Endodermal cell (in vitro differentiated cells): ENCODE results near the gene GLOD4. TPM values are rescaled to one million over a fixed set of nuclear protein-coding genes. Genes with fewer than 3 reads are reported as not detected.

ENCODE experiments used
- DNase-seq: peaks from one replicate; pipeline ENCODE4 v3.0.0-alpha.2; 2017
- H3K27ac ChIP-seq: 2 replicates; pipeline ENCODE4 v1.5.1; 2013; ENCODE audit warnings: mild to moderate bottlenecking, low read depth, low read length, moderate library complexity
- H3K27me3 ChIP-seq: 2 replicates; pipeline ENCODE4 v1.6.1; 2013; ENCODE audit warnings: mild to moderate bottlenecking, low read length, moderate library complexity; ENCODE audit not compliant: insufficient read depth, control insufficient read depth, poor library complexity, severe bottlenecking
- H3K36me3 ChIP-seq: 2 replicates; pipeline ENCODE4 v1.7.0; 2013; ENCODE audit warnings: mild to moderate bottlenecking, low read length, moderate library complexity; ENCODE audit not compliant: control insufficient read depth, insufficient read depth
- H3K4me1 ChIP-seq: one replicate; pipeline ENCODE4 v1.7.0; 2013; ENCODE audit warnings: low read length; ENCODE audit not compliant: control insufficient read depth, insufficient read depth
- H3K4me3 ChIP-seq: 2 replicates; pipeline ENCODE4 v1.5.1; 2013; ENCODE audit warnings: mild to moderate bottlenecking, low read length, moderate library complexity
- H3K9ac ChIP-seq: 2 replicates; pipeline ENCODE4 v1.6.1; 2013; ENCODE audit warnings: mild to moderate bottlenecking, low read length, moderate library complexity; ENCODE audit not compliant: poor library complexity, severe bottlenecking; ENCODE audit errors: extremely low read depth
- H3K9me3 ChIP-seq: 2 replicates; pipeline ENCODE4 v1.6.1; 2013; ENCODE audit warnings: mild to moderate bottlenecking, low read length, moderate library complexity; ENCODE audit not compliant: control insufficient read depth
- H3K27ac Mint-ChIP-seq: 2 replicates; pipeline ENCODE4 v1.8.0; 2020; ENCODE audit warnings: mixed read lengths
- H3K27me3 Mint-ChIP-seq: 2 replicates; pipeline ENCODE4 v1.8.0; 2021; ENCODE audit warnings: mild to moderate bottlenecking, mixed read lengths; ENCODE audit not compliant: insufficient read depth
- H3K36me3 Mint-ChIP-seq: 2 replicates; pipeline ENCODE4 v1.8.0; 2020; ENCODE audit warnings: low read depth, mixed read lengths
- H3K4me1 Mint-ChIP-seq: 2 replicates; pipeline ENCODE4 v1.8.0; 2020; ENCODE audit warnings: mixed read lengths
- H3K4me3 Mint-ChIP-seq: 2 replicates; pipeline ENCODE4 v1.8.0; 2020; ENCODE audit warnings: mild to moderate bottlenecking, moderate library complexity, mixed read lengths
- H3K9me3 Mint-ChIP-seq: 2 replicates; pipeline ENCODE4 v1.8.0; 2020; ENCODE audit warnings: mild to moderate bottlenecking, mixed read lengths
- WGBS, 2 experiments: methylation state at CpG; one replicate each; pipeline versions ENCODE4 v1.1.5 to v1.1.7; 2013; ENCODE audit warnings: missing lambda C conversion rate in 2 of 2, mixed read lengths in 1 of 2; ENCODE audit not compliant: insufficient coverage in 1 of 2, insufficient read length in 1 of 2; 5-methylcytosine and 5-hydroxymethylcytosine counted together
- long read RNA-seq, 4 experiments: library from polyadenylated mRNA in 2 of 4; library from RNA in 1 of 4; library from capped mRNA in 1 of 4; stranded (forward) in 3 of 4; unstranded in 1 of 4; transcript quantifications; one replicate each; pipeline ENCODE4 v2.0.0, GENCODE V29; 2020 to 2021; ENCODE audit warnings: inconsistent platforms in 1 of 4
- polyA plus RNA-seq, 2 experiments: library from polyadenylated mRNA; stranded (reverse); fragments of 50-300 nt; gene quantifications; one replicate each; pipeline ENCODE4 v1.2.3, GENCODE V29; 2013
- total RNA-seq, 2 donors: library from RNA; stranded (reverse); fragmentation: NEBNext Ultra II Directional in 1 of 2; extraction: Animal tissue kit (Norgen Biotek cat#: 25700) in 1 of 2; gene quantifications; 2 replicates in 1 of 2; 3 replicates in 1 of 2; pipeline ENCODE4 v1.2.1, GENCODE V29; 2021
- TF ChIP-seq, protein P1 (sequence below): fragments of 200-600 bp; sonication (generic); conservative IDR thresholded peaks from 2 replicates; pipeline ENCODE4 v1.5.0; 2021; ENCODE audit warnings: antibody characterized with exemption, mild to moderate bottlenecking

The GLOD4 gene, protein sequence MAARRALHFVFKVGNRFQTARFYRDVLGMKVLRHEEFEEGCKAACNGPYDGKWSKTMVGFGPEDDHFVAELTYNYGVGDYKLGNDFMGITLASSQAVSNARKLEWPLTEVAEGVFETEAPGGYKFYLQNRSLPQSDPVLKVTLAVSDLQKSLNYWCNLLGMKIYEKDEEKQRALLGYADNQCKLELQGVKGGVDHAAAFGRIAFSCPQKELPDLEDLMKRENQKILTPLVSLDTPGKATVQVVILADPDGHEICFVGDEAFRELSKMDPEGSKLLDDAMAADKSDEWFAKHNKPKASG
- 10 to 100 TPM; 81.6 to 95.1 TPM for total RNA-seq
- 58.6 TPM for polyA plus RNA-seq (2013, experiment 1 of 2)
- 54.5 TPM for polyA plus RNA-seq (2013, experiment 2 of 2)
- long read RNA-seq, experiment 1, transcript GLOD4-202 (9 exons, 2,059 nt): major isoform, 18 of 28 reads
- long read RNA-seq, experiment 1, partial matches to known transcripts: 6 of 28 reads
- long read RNA-seq, experiment 1, other reads (novel, unspliced or antisense): 4 of 28 reads
- long read RNA-seq, experiment 2, transcript GLOD4-202 (9 exons, 2,059 nt): major isoform, 129 of 157 reads
- long read RNA-seq, experiment 2, partial matches to known transcripts: 4 of 157 reads
- long read RNA-seq, experiment 2, other reads (novel, unspliced or antisense): 18 of 157 reads
- long read RNA-seq, experiment 3, transcript GLOD4-202 (9 exons, 2,059 nt): major isoform, 201 of 240 reads
- long read RNA-seq, experiment 3, partial matches to known transcripts: 6 of 240 reads
- long read RNA-seq, experiment 3, other reads (novel, unspliced or antisense): 29 of 240 reads
- long read RNA-seq, experiment 4, transcript GLOD4-202 (9 exons, 2,059 nt): major isoform, 111 of 178 reads
- long read RNA-seq, experiment 4, partial matches to known transcripts: 61 of 178 reads
- long read RNA-seq, experiment 4, other reads (novel, unspliced or antisense): 6 of 178 reads

GRCh38 chr17:781805-782731, at the start of gene GLOD4, which contains the start of gene MRM3:
GLOD4 (minus strand) TSS chr17:782280; CDS start chr17:782255, 25 bp downstream.
MRM3 (plus strand) TSS chr17:782353; CDS start chr17:782379, 26 bp downstream.
- Mint-ChIP-seq H3K27me3 (no peaks in the 10 kb centered on the region), H3K36me3 (peaks cover 31% of the 10 kb centered on the region), H3K4me1 (peaks cover 10% of the 10 kb centered on the region), H3K9me3 (no peaks in the 10 kb centered on the region), H3K27ac (peak within 1 kb of the TSS; percentile 99), H3K4me3 (peak within 1 kb of the TSS; percentile 96)
- Histone ChIP-seq H3K4me3 (peak within 1 kb of the TSS; percentile 92), H3K27me3 (no peaks in the 10 kb centered on the region), H3K9ac (peak within 1 kb of the TSS; percentile 97), H3K36me3 (peaks cover 54% of the 10 kb centered on the region), H3K27ac (peak within 1 kb of the TSS; percentile 46), H3K9me3 (no peaks in the 10 kb centered on the region), H3K4me1 (peaks cover 2% of the 10 kb centered on the region)
- TF ChIP-seq, protein P1, sequence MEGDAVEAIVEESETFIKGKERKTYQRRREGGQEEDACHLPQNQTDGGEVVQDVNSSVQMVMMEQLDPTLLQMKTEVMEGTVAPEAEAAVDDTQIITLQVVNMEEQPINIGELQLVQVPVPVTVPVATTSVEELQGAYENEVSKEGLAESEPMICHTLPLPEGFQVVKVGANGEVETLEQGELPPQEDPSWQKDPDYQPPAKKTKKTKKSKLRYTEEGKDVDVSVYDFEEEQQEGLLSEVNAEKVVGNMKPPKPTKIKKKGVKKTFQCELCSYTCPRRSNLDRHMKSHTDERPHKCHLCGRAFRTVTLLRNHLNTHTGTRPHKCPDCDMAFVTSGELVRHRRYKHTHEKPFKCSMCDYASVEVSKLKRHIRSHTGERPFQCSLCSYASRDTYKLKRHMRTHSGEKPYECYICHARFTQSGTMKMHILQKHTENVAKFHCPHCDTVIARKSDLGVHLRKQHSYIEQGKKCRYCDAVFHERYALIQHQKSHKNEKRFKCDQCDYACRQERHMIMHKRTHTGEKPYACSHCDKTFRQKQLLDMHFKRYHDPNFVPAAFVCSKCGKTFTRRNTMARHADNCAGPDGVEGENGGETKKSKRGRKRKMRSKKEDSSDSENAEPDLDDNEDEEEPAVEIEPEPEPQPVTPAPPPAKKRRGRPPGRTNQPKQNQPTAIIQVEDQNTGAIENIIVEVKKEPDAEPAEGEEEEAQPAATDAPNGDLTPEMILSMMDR: peak; percentile 75
- 0% methylated on average over 29 to 87 of the region's 87 CpGs for WGBS, 2 experiments
- DNase-seq: peak; percentile 97

GRCh38 chr17:830950-831349, 48.9 kb upstream of the GLOD4 start:
- Histone ChIP-seq H3K27ac (no peak overlapping the region), H3K27me3 (no peaks in the 10 kb centered on the region), H3K4me3 (no peak overlapping the region), H3K9ac (no peak overlapping the region), H3K9me3 (no peaks in the 10 kb centered on the region), H3K36me3 (peaks cover 36% of the 10 kb centered on the region), H3K4me1 (no peaks in the 10 kb centered on the region)
- Mint-ChIP-seq H3K4me3 (no peak overlapping the region), H3K4me1 (peaks cover 3% of the 10 kb centered on the region), H3K36me3 (peaks cover 48% of the 10 kb centered on the region), H3K27me3 (no peaks in the 10 kb centered on the region), H3K9me3 (peaks cover 6% of the 10 kb centered on the region), H3K27ac (no peak overlapping the region)
- DNase-seq: no peak
- TF ChIP-seq, protein P1: no peak
- WGBS, 2 experiments: 80 to 91% methylated on average over 6 to 7 of the region's 7 CpGs
